ENCODE data around the gene NDRG3.

The NDRG3 gene

DNA sequence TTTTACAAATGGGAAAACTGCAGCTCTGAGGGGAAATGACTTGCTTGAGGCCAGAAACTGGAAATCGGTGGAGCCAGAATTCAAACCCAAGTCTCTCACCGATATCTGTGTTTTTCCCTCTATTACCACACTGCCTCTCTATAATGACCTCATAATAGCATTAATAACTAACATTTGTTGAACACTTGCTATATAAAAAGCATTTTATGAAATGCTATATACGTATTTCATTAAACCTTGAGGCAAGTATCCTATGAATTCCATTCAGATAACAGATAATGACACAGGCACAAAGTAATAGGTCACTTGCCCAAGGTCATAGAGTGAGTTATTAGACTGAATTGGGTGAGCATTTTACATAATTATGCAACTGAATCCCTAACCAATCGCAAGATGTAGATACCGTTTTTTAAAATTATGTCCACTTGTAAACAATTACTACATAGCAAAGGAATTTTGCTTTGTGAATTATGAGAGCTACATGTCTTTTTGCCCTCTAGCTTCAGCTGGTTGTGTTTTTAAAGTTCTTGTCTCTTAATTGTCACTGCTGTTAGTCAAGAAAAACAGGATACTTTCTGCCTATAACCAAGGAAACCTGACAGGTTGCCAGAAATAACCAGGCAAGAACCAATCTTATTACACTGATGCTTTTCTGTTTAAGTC, 23.0 kb upstream of the NDRG3 start:
- no peak for DNase-seq (ENCODE audit: low read depth, low spot score)
- H3K27ac ChIP-seq: no peak overlapping the region

DNA sequence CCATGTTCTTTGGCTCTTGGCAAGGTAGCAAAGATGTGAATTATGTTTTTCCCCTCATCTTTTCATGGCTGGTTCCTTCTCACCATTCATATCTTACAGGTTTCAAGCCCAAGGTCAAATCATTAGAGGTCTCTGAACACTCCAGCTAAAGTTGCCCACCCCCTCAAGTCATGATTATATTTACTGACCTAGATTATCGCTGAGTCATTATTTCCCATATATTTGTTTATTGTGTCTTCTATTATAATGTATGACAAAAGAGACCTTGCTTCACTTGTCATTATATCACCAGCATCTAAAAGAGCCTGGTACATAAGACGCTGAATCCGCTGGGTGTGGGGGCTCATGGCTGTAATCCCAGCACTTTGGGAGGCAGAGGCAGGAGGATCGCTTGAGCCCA, 15.2 kb upstream of the NDRG3 start:
- H3K27ac ChIP-seq: no peak overlapping the region
- no peak for DNase-seq (ENCODE audit: low read depth, low spot score)

DNA sequence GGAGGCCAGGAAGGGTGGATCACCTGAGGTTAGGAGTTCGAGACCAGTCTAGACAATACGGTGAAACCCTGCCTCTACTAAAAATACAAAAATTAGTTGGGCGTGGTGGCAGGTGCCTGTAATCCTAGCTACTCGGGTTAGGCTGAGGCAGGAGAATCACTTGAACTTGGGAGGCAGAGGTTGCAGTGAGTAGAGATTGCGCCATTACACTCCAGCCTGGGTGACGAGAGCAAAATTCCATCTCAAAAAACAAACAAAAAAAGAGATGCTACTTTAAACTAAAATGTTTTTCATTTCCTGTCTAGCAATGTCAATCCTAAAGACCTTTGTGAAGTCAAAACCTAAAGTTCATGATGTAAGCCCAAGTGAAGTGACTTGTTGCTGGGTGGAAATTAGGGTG, 14.8 kb upstream of the NDRG3 start:
- H3K27ac ChIP-seq: no peak overlapping the region
- no peak for DNase-seq (ENCODE audit: low read depth, low spot score)

DNA sequence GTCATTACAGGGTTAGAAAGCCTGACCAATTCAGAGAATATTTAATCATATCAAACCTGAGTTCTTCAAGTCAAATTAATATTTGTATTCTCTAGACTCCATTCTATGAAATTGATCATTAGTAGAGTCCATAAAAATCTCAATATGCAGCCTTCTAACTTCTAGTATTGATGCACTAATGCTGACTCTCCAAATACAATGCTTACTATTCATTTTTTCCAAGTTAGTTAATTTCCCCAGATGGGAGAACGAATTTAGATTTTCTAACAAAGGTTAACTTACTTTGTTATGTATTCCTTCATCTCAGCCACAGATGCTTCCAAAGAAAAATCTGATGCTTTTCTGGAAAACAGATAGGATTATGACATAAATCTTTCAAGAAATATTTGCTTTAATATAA, 12.4 kb upstream of the NDRG3 start:
- no peak overlapping the region for H3K27ac ChIP-seq
- DNase-seq (ENCODE audit: low read depth, low spot score): no peak

DNA sequence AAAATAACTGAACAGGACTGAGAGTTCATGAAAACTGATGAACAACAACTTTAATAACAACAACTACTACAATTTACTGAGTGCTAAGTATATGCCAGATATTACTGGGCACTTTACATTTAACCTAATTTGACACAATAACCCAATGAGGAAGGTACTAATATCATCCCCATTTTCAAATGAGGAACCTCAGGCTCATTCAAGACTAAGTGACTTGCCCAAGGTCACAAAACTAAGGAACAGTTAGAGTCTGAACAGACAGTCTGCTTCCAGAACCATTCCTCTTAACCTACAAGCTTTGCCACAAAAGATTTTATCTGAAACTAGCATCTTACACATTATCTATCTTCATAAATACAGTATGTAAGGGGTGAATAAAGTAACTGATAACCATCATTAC, 10.6 kb upstream of the NDRG3 start:
- H3K27ac ChIP-seq: no peak overlapping the region
- DNase-seq (ENCODE audit: low read depth, low spot score): no peak

DNA sequence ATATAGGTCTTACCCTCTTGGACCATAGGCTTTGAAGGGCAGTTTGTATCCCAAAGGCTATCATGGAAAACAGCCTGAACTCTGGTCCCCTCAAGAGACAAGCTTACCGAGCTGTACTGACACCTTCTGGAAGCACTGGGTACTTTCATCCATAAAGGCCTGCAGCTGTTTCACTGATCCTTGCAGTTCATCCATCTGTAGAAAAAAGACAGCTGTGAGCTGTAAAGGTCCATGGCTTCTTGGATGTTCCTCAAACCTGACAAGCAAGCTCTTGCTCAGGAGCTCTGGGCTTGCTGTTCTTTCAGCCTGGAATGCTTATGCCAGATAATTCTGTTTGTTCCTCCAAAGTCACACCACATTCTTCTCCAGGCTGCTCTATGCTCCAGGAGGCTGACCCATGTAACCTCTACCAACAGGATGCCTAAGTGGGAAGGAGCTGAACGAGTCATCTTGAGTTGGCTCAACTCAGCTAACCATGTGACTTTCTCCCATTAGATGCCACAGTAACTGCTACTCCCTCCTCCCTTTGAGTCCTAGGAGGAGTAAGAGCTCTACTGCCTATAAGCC, 8.8 kb upstream of the NDRG3 start:
- peak overlapping the region; percentile 39 for H3K27ac ChIP-seq
- no peak for DNase-seq (ENCODE audit: low read depth, low spot score)

DNA sequence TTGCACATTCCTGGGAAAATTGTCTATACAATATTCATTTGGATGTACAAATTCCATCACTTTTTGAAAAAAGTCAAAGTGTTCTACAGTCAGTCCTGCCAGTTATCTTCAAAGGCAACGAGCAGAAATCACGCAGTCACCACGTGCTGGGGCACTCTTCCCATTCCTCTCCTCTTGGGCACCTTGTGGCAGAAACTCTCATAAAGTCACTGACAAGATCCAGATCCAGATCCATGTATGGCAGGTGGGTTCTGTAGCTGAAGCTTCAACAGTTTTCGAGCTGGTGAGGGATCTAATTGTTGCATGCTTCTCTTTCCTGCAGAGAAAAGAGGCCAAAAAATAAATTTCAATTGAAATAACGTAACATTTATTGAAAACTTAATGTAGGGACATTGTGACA, 6.7 kb upstream of the NDRG3 start:
- H3K27ac ChIP-seq: no peak overlapping the region
- DNase-seq (ENCODE audit: low read depth, low spot score): no peak

DNA sequence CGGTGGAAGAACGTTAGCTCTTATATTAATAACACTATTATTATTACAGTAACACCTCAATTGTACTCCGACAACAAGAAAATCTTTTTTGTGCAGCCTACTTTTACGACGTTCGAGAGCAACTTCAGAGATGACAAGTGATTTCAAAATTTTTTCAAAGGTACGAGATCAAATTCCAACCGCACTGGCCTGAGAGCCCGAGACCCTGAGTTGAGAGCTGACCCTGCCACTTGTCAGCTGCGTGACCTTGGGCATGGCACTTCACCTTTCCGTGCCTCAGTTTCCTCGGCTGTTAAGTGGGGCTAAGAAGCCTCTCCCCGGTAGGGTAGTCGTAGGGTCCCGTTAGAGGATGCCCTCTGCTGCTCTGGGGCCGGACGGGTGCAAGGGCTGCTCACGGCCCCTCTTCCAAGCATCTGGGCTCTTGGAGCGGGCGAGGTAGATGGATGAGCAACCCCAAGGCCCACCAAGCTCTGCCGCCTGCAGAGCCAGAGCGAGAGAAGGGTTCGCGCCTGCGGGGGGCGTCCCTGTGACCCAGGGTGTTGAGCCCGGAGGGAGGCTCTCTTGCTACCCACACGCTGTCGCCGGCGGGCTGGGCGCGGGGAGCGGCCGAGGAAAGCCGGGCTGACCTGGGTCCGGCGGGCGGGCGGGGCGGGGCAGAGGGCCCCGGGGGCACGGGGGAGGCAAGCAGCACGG, 510 bp downstream of the NDRG3 start:
- H3K27ac ChIP-seq: no peak overlapping the region
- DNase-seq (ENCODE audit: low read depth, low spot score): no peak

DNA sequence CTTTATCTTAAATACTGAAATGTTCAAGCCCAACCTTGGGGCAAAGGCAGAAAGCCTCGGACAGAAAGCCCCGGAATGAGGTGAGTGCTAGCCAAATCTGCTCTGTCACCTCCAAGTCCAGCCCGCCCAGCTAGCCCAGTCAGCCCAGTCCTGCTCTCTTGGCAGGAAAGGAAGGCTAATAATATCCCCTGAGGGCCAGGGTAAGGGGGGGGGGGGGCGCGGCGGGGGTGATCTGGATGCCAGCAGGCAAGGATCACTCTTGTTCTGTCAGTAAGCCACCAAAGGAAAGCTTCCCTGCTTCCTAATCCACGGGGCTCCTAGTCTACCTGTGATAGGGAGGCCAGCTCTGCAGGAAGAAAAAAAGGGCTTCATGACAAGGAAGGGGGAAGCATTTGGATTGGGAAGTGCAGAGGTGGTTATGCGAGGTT, 1.1 kb downstream of the NDRG3 start:
- no peak overlapping the region for H3K27ac ChIP-seq
- DNase-seq (ENCODE audit: low read depth, low spot score): no peak

DNA sequence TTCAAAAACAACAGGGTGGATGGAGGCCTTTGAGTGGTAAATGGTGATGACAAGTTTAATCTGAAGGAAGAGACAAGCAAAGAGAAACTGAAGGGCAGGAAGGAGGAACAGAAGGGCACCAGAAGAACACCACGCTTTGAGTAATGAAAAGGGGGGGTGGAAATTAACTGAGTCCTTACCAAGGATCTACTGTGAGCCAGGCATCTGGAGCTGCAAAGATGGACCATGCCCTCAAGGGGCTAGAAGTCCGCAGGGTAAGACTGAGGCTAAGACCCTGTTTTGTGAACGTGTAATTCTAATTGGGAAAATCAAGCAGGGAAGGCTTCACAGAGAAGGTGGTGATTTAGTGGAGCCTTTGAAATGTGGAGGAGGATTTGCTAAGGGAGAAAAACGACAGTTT, 1.6 kb downstream of the NDRG3 start:
- DNase-seq (ENCODE audit: low read depth, low spot score): no peak

DNA sequence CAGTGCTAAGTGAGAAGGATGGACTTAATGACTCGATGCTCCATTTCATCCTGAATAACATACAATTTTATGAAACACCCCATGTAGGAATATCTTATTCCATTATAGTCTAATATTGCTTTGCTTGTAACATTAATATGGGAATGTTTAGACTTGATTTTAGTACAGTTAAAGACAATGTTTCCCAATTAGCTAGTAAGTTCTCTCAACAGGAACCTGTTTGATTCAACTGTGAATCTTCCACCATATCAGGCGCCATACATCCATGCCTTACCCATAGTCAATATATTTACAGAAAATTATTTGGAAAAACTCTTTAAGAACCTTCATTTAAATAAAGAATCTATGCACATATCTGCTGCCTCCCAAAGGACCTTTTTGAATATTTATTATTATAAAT, 3.3 kb downstream of the NDRG3 start:
- no peak overlapping the region for H3K27ac ChIP-seq
- DNase-seq (ENCODE audit: low read depth, low spot score): no peak

More for the DNA sequence above, 1.6 kb downstream of the NDRG3 start:
- H3K27ac ChIP-seq: no peak overlapping the region

DNA sequence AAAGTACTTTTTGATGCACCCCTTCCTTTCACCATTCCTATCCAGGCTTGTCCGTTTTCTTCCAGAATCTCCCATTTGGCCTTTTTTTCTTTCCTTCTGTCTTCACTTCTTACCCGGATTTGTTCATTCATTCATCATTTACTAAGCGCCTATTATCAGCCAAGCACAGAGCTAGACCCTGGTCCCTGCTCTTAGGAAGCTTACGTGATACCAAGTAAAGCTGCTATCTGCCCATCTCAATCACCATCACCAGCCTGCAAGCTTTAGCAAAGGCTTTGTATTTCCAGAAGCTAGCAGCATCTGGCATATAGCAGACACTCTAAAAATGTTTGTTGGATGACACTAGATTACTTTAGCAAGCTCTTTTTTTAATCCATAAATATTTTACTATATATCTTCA, 4.8 kb downstream of the NDRG3 start:
- no peak overlapping the region for H3K27ac ChIP-seq
- no peak for DNase-seq (ENCODE audit: low read depth, low spot score)

DNA sequence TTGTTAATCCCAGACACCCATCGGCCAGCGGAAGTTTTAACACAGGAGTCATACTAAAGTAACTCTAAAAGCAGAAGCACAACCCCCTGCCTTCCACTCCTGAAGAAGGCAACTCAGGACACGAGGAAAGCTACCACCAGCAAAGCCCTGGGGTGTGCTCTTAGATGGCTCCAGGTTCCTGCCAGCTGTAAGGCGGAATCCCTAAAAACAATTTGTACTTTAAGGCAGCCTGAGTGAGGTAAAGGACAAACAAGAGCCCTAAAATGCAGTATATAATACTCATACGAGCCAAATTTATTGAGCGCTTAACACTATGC, 8.7 kb downstream of the NDRG3 start:
- DNase-seq (ENCODE audit: low read depth, low spot score): no peak
- no peak overlapping the region for H3K27ac ChIP-seq

DNA sequence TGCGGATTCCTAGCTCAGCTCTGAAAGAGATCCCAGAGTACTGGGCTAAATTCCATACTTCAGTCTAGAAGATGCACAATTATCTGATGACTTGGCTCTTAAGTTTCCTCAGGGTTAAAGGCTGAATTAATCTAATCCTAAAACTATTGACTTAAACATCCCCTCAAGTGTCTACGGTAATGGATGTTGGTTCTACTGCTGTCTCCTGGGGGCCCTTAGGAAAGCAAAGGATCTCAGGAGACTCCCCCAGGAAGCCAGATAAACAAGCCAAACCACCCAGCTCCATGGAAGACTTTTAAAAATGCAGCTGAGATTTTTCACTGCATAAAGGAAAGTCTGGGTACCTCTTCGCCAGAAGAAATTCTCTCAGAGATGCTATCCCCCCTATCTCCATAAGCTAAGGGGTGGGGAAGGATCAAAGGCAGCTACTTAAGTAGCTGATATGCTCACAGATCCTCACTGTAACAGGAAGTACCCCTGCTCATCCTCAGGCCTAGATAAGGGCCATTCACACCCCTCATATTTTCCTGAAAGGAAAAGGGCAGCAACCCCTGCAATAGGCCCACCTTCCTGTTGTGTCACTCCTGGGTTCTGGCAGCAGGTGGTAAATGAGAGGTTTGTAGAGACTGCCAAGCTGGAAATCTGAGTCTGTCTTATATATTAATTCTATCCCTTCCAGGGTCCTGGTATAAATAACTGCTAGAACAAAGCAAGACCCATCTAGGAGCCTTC, 9.3 kb downstream of the NDRG3 start:
- no peak for DNase-seq (ENCODE audit: low read depth, low spot score)
- no peak overlapping the region for H3K27ac ChIP-seq

DNA sequence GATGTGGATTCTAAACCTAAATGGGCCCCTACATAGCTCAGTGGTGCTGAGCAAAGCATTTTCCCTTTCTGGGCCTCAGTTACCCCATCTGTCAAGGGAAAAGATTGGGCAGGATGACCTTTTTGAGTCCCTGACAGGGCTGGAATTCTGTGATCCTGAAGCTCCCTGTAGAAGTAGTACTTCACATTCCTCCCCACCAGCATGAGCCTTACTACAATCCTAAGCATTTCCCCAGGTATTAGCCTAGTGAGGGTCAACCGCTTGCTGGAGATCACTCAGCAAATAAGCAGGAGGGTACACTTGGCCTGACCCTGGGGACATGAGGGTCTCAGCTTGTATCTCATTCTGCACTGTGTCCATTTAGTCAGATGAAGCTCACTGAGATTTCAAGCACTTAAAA, 13.4 kb downstream of the NDRG3 start:
- no peak overlapping the region for H3K27ac ChIP-seq
- DNase-seq (ENCODE audit: low read depth, low spot score): no peak

DNA sequence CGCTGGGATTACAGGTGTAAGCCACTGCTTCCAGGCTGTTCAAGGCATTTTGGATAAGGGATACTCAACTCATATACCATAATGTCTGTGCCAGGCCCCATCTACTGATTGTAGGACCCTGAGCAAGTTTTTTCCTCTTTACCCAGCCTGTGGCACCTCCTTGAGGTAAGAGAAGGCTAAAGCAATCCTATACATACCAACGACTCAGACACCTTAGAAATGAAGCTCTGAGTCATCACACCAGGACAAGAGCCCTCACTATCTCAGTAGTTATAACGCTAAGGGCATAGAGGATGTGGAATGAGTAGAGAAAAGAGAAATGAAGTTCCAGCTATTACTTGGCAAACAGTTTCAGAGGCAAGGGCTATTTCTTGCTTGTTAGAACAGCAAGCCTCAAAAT, 16.9 kb downstream of the NDRG3 start:
- peak; percentile 20 for DNase-seq (ENCODE audit: low read depth, low spot score)
- H3K27ac ChIP-seq: no peak overlapping the region

DNA sequence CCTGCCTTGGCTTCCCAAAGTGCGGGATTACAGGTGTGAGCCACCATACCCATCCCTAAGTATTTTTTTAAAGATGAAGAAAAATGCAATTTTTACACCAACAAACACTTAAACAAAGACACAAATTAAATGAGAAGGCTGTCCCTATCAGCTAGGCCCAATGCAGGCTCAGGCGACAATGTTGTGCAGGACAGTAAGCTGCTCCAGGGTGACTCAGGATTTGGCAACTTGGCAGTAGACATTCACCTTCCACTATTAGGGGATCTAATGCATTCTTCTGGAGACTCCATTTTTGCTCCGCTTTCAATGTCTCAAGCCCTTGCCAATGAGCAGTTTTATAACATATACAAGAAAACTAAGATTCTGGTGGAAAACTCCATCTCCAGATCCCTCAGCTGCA, 19.7 kb downstream of the NDRG3 start:
- DNase-seq (ENCODE audit: low read depth, low spot score): no peak

DNA sequence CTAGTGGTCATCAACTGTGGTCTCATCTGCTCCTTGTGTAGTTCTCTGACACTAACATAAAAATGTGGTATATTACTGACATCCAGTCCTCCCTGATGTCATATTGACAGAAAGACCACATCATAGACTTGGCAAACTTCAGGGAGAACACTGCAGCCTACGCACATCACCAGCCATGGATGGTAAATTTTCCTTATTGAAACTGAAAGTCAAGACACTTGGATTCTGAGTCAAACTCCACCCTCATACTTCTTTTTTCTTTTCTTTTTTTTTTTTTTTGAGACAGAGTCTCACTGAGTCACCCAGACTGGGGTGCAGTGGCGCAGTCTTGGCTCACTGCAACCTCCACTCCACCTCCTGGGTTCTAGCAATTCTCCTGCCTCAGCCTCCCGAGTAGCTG, 25.4 kb downstream of the NDRG3 start:
- no peak for DNase-seq (ENCODE audit: low read depth, low spot score)
- H3K27ac ChIP-seq: no peak overlapping the region

More for the DNA sequence above, 19.7 kb downstream of the NDRG3 start:
- H3K27ac ChIP-seq: no peak overlapping the region

DNA sequence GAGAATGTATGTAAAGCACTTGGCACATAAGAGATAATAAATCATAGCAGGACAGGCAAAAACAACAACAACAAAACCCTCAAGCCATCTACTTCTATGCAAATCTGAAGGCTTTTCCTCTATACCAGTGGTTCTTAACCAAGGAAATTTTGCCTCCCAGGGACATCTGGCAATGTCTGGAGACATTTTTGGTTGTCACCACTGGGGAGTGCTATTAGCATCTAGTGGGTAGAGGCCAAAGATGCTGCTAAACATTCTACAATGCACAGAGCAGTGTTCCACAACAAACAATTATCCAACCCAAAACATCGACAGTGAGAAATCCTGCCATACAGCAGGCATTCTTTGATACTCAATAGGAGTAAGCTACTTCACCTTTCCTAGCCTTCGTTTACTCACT, 28.2 kb downstream of the NDRG3 start:
- no peak overlapping the region for H3K27ac ChIP-seq
- DNase-seq (ENCODE audit: low read depth, low spot score): no peak

DNA sequence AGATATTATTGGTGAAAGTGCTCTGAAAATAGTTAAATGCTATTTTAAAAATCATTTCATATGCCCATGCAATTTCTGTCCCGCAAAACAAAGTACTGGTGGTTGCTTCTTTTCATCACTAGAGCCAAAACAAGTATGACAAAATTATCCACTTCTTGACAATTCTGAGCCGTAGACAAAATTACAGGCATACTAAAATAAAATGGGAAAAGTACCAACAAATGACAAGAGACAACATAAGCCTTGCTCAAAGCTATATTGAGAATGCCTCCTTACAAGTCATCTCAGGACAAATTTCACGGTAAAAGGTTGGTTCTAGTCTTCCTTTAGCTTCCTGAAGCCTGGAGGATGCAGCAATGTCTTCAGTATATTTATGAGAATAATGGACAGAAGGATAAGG, 28.9 kb downstream of the NDRG3 start:
- DNase-seq (ENCODE audit: low read depth, low spot score): no peak
- no peak overlapping the region for H3K27ac ChIP-seq

DNA sequence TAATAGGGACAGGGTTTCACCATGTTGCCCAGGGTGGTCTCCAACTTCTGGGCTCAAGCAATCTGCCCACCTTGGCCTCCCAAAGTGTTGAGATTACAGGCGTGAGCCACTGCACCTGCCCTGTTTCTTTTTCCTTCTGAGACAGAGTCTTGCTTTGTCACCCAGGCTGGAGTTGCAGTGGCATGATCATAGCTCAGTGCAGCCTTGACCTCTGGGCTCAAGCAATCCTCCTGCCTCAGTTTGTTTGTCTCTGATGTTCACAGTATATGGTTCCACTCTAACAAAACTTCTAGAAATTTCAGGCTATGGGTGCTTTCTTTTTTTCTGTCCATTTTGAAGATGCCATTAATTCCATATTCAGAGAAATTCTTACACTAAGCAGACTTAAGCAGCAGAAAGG, 33.1 kb downstream of the NDRG3 start:
- no peak overlapping the region for H3K27ac ChIP-seq

More for the DNA sequence above, 33.1 kb downstream of the NDRG3 start:
- no peak for DNase-seq (ENCODE audit: low read depth, low spot score)
